Measurements from ENCODE around the gene ZNF397. TPM values are rescaled to one million over a fixed set of nuclear protein-coding genes. Genes with fewer than 3 reads are reported as not detected.

Gene ZNF397
- total and polyA plus RNA-seq, 9 of the 15 experiments (the other 6 are each of a cell fraction or from before 2014, with no cell fraction given) = 6.4 to 24.2 (median 19.3) TPM

- Histone ChIP-seq H3K9me3 (replicated peaks; ENCODE audit: control insufficient read depth, insufficient read depth, low read depth, low read length) (peaks cover 5% of the 10 kb centered on the region; the same call in 1 of the 2 replicates), H3K79me2 (ENCODE audit: control insufficient read depth, insufficient read depth, low read length) (no peaks in the 10 kb centered on the region), H3K27ac (ENCODE audit: extremely low read depth, low read depth, low read length) (no peak overlapping the region), H3K4me3 (no peak overlapping the region), H3K36me3 (ENCODE audit: control insufficient read depth, insufficient read depth, low read length) (peaks cover 19% of the 10 kb centered on the region), H4K20me1 (replicated peaks; ENCODE audit: control insufficient read depth, insufficient read depth, low read length) (no peaks in the 10 kb centered on the region), H3K4me2 (ENCODE audit: insufficient read depth, low read length) (no peak overlapping the region), H3K4me1 (replicated peaks in 1 of 2; ENCODE audit: control insufficient read depth in 2 of 2, insufficient read depth in 2 of 2, low read length in 2 of 2) (no peaks in the 10 kb centered on the region), H3K9ac (ENCODE audit: insufficient read depth in 1 of 2, low read depth in 2 of 2, low read length in 2 of 2) (no peak overlapping the region), H2AFZ (ENCODE audit: low read depth, low read length) (no peak overlapping the region), H3K27me3 (ENCODE audit: control insufficient read depth in 2 of 2, insufficient read depth in 2 of 2, low read length in 2 of 2) (no peaks in the 10 kb centered on the region), H3K9me1 (ENCODE audit: control insufficient read depth, insufficient read depth, low read length) (no peaks in the 10 kb centered on the region)
- TF ChIP-seq MIER1 (IDR thresholded peaks at IDR 0.05; ENCODE audit: low read depth) (no peak), ZNF511 (CRISPR knock-in tag; IDR thresholded peaks at IDR 0.05) (no peak)
- ChIA-PET POLR2A (interaction anchor here (0.8 kb wide), 1 partner anchor 11 kb away, joined by 3 read pairs; no protein-coding TSS in a partner anchor), CTCF (ENCODE audit: low intra/inter-chr PET ratio) (interaction anchor here (0.6 kb wide), 1 partner anchor 18 kb away, joined by 4 read pairs; no protein-coding TSS in a partner anchor)
- ATAC-seq = no peak
- no peak for FAIRE-seq
- in situ Hi-C loops (cut with MboI) = no loop called here
- WGBS (ENCODE audit: insufficient coverage, low coverage, missing lambda C conversion rate) = 47% methylated on average over 1 of the region's 1 CpG
- DNase-seq (ENCODE audit: extremely low read depth in 1 of 4, low spot score in 3 of 4) = no peak
- BruUV-seq (replicated peaks) = no TSS peak
- intact Hi-C loops (cut with micrococcal nuclease) = no loop called here
These were observed 11.6 kb downstream of the ZNF397 start for GRCh38 chr18:35252466-35252865.

GRCh38 chr18:35253655-35254287 lies 12.9 kb downstream of the ZNF397 start:
- ATAC-seq (no peak), DNase-seq (ENCODE audit: extremely low read depth in 1 of 4, low spot score in 3 of 4) (no peak), FAIRE-seq (no peak)
- Histone ChIP-seq H3K27me3 (ENCODE audit: control insufficient read depth in 2 of 2, insufficient read depth in 2 of 2, low read length in 2 of 2) (no peaks in the 10 kb centered on the region), H3K9me1 (ENCODE audit: control insufficient read depth, insufficient read depth, low read length) (no peaks in the 10 kb centered on the region), H3K4me1 (replicated peaks in 1 of 2; ENCODE audit: control insufficient read depth in 2 of 2, insufficient read depth in 2 of 2, low read length in 2 of 2) (no peaks in the 10 kb centered on the region), H4K20me1 (replicated peaks; ENCODE audit: control insufficient read depth, insufficient read depth, low read length) (no peaks in the 10 kb centered on the region), H3K79me2 (ENCODE audit: control insufficient read depth, insufficient read depth, low read length) (no peaks in the 10 kb centered on the region), H3K9ac (ENCODE audit: insufficient read depth in 1 of 2, low read depth in 2 of 2, low read length in 2 of 2) (no peak overlapping the region), H2AFZ (ENCODE audit: low read depth, low read length) (no peak overlapping the region), H3K27ac (ENCODE audit: extremely low read depth, low read depth, low read length) (no peak overlapping the region), H3K4me3 (no peak overlapping the region), H3K4me2 (ENCODE audit: insufficient read depth, low read length) (no peak overlapping the region), H3K9me3 (replicated peaks; ENCODE audit: control insufficient read depth, insufficient read depth, low read depth, low read length) (peaks cover 5% of the 10 kb centered on the region; the same call in 1 of the 2 replicates), H3K36me3 (ENCODE audit: control insufficient read depth, insufficient read depth, low read length) (peaks cover 8% of the 10 kb centered on the region)
- peak; percentile 82 for TF ChIP-seq ZNF274 (IDR thresholded peaks at IDR 0.05; ENCODE audit: borderline replicate concordance, low read depth, low read length)
- TF ChIP-seq PTTG1 (tag; IDR thresholded peaks at IDR 0.05; ENCODE audit: low read depth) = no peak
- intact Hi-C loops (cut with micrococcal nuclease) (no loop called here), in situ Hi-C loops (cut with MboI) (no loop called here)
- CTCF ChIA-PET (ENCODE audit: low intra/inter-chr PET ratio) = no interaction called here
- 36% methylated on average over 4 of the region's 4 CpGs for WGBS (ENCODE audit: insufficient coverage, low coverage, missing lambda C conversion rate)
- POLR2A ChIA-PET = interaction anchor here (0.8 kb wide), 2 partner anchors 9 to 73 kb away, joined by 3 read pairs; no protein-coding TSS in a partner anchor
- no TSS peak for BruUV-seq (replicated peaks)

Measured in K562 (cell line).